ENCODE data around the gene CENPM.

The CENPM gene

GRCh38 chr22:41928593-41929417, 18.1 kb downstream of the CENPM start:
- DNase-seq: no peak

- no peak for DNase-seq
These were observed 19.1 kb downstream of the CENPM start for GRCh38 chr22:41927813-41928212.

- DNase-seq: peak; percentile 34
These were observed 21.0 kb downstream of the CENPM start for GRCh38 chr22:41925783-41926460.

GRCh38 chr22:41923595-41924276, 23.2 kb downstream of the CENPM start:
- no peak for DNase-seq

- DNase-seq: no peak
These were observed 23.9 kb downstream of the CENPM start for GRCh38 chr22:41922940-41923594.

GRCh38 chr22:41922328-41922727, 24.6 kb downstream of the CENPM start:
- DNase-seq: no peak

GRCh38 chr22:41920271-41920976, 26.5 kb downstream of the CENPM start:
- DNase-seq: peak; percentile 93

- peak; percentile 99 for DNase-seq
These were observed 27.4 kb downstream of the CENPM start for GRCh38 chr22:41919357-41920224.

- peak; percentile 71 for DNase-seq
These were observed 28.8 kb downstream of the CENPM start for GRCh38 chr22:41917903-41918791.

- DNase-seq: no peak
These were observed 29.5 kb downstream of the CENPM start for GRCh38 chr22:41917375-41917902.

- DNase-seq: no peak
These were observed 30.1 kb downstream of the CENPM start for GRCh38 chr22:41916745-41917358.

GRCh38 chr22:41915786-41916493, 31.0 kb downstream of the CENPM start:
- DNase-seq: no peak

- no peak for DNase-seq
These were observed 31.7 kb downstream of the CENPM start, which contains the start of gene SHISA8 for GRCh38 chr22:41915035-41915785. Gene SHISA8, minus strand, starts transcription at chr22:41915074. Its CDS starts 407 bp downstream, at chr22:41914667.

- DNase-seq: no peak
These were observed 32.3 kb downstream of the CENPM start for GRCh38 chr22:41914611-41915034.

GRCh38 chr22:41913842-41914534, 33.0 kb downstream of the CENPM start:
- no peak for DNase-seq

GRCh38 chr22:41913040-41913719, 33.8 kb downstream of the CENPM start:
- DNase-seq: no peak

Measured in MV-4-11 (cell line).